GM12878 (cell line): ENCODE data around the gene CD3G. TPM values are rescaled to one million over a fixed set of nuclear protein-coding genes. Genes with fewer than 3 reads are reported as not detected.

Source experiments
- ATAC-seq: fragments of 200-7000 bp; cut with Tn5 transposase; 3 replicates; pipeline ENCODE4 v1.9.1; 2020; ENCODE audit warnings: mild to moderate bottlenecking, moderate library complexity
- BruUV-seq: library from RNA; stranded (reverse); fragments of 400-500 nt; replicated peaks from 2 replicates; lab custom pipeline; 2021; lab: Mats Ljungman, UMichigan
- CTCF ChIA-PET: fragments of 300-600 bp; sonication (Branson Sonifier 250); formaldehyde crosslinking; extraction: SDS; loops from one replicate; lab custom pipeline; 2021; ENCODE audit warnings: inconsistent platforms; lab: Yijun Ruan, JAX
- POLR2A ChIA-PET: fragments of 350-600 bp; formaldehyde crosslinking; extraction: SDS; loops from one replicate; lab custom pipeline; 2021; ENCODE audit warnings: inconsistent platforms; lab: Charles Lee
- RAD21 ChIA-PET: fragments of 300-600 bp; sonication (Branson Sonifier 250); formaldehyde crosslinking; loops from one replicate; lab custom pipeline; 2023; ENCODE audit warnings: antibody characterized with exemption; ENCODE audit not compliant: unreplicated experiment; lab: Charles Lee
- SMC1A ChIA-PET: fragments of 300-600 bp; sonication (Branson Sonifier 250); formaldehyde crosslinking; loops from one replicate; lab custom pipeline; 2023; ENCODE audit not compliant: unreplicated experiment, uncharacterized antibody; lab: Charles Lee
- DNase-seq: peaks from one replicate; pipeline ENCODE4 v3.0.0-alpha.2; 2011; ENCODE audit warnings: low read depth, low spot score
- FAIRE-seq: peaks from 3 replicates; lab custom pipeline; 2011; peaks lifted over from hg19 to GRCh38; lab: Jason Lieb, UNC
- H2AFZ ChIP-seq: 2 replicates; pipeline ENCODE4 v1.6.0; 2011; ENCODE audit warnings: low read depth, low read length, control low read depth; ENCODE audit not compliant: control insufficient read depth
- H3K27ac ChIP-seq: 2 replicates; pipeline ENCODE4 v1.5.1; 2011; ENCODE audit warnings: control low read depth; ENCODE audit not compliant: control insufficient read depth, insufficient read depth
- H3K27me3 ChIP-seq, 2 experiments: replicated peaks in 1 of 2; 2 replicates each; pipeline versions ENCODE4 v1.6.0 to v1.6.1; 2011; ENCODE audit warnings: low read length in 1 of 2; ENCODE audit not compliant: control insufficient read depth in 2 of 2, insufficient read depth in 2 of 2
- H3K36me3 ChIP-seq, 2 experiments: 2 replicates each; pipeline ENCODE4 v1.5.1; 2011; ENCODE audit warnings: low read length in 1 of 2; ENCODE audit not compliant: control insufficient read depth in 2 of 2, insufficient read depth in 2 of 2
- H3K4me1 ChIP-seq: 2 replicates; pipeline ENCODE4 v1.6.1; 2011; ENCODE audit warnings: mild to moderate bottlenecking, low read length, moderate library complexity, mixed read lengths; ENCODE audit not compliant: control insufficient read depth, insufficient read depth
- H3K4me2 ChIP-seq: 2 replicates; pipeline ENCODE4 v1.6.0; 2011; ENCODE audit warnings: control low read depth; ENCODE audit not compliant: control insufficient read depth, insufficient read depth
- H3K4me3 ChIP-seq: fragments of 200-600 bp; sonication (generic); 2 replicates; pipeline ENCODE4 v1.5.1; 2016
- H3K79me2 ChIP-seq: 2 replicates; pipeline ENCODE4 v1.6.0; 2011; ENCODE audit warnings: low read length; ENCODE audit not compliant: control insufficient read depth, insufficient read depth
- H3K9ac ChIP-seq: 2 replicates; pipeline ENCODE4 v1.8.0; 2011; ENCODE audit warnings: low read length, control low read depth, mixed read lengths; ENCODE audit not compliant: control insufficient read depth, insufficient read depth
- H3K9me3 ChIP-seq: replicated peaks from 3 replicates; pipeline ENCODE4 v1.5.1; 2011; ENCODE audit warnings: mild to moderate bottlenecking, low read length; ENCODE audit not compliant: control insufficient read depth, insufficient read depth
- H4K20me1 ChIP-seq: 2 replicates; pipeline ENCODE4 v1.6.0; 2011; ENCODE audit not compliant: control insufficient read depth, insufficient read depth
- ASH2L ChIP-seq: fragments of 300-600, 200-600 bp; sonication (generic); IDR thresholded peaks from 2 replicates; pipeline ENCODE4 v1.6.1; 2017; ENCODE audit warnings: low read depth, mild to moderate bottlenecking, borderline replicate concordance
- ATF2 ChIP-seq: IDR thresholded peaks from 2 replicates; pipeline ENCODE4 v1.6.1; 2012; ENCODE audit warnings: low read length, inconsistent platforms
- BRCA1 ChIP-seq: IDR thresholded peaks from 2 replicates; pipeline ENCODE4 v1.6.1; 2011; ENCODE audit warnings: low read depth, low read length, improper control_type of control experiment
- CREB1 ChIP-seq: IDR thresholded peaks from 2 replicates; pipeline ENCODE4 v1.6.1; 2012; ENCODE audit warnings: low read depth, mild to moderate bottlenecking, inconsistent platforms
- RBBP5 ChIP-seq: fragments of 200-600 bp; sonication (generic); conservative IDR thresholded peaks from 2 replicates; pipeline ENCODE4 v1.6.1; 2016
- WGBS: methylation state at CpG from one replicate; pipeline ENCODE4 v1.1.6; 2016; ENCODE audit warnings: low lambda C conversion rate; ENCODE audit not compliant: insufficient replicate concordance, insufficient coverage; ENCODE audit errors: missing lambda C conversion rate; 5-methylcytosine and 5-hydroxymethylcytosine counted together
- in situ Hi-C: fragments of 300-500 bp; cut with MboI; formaldehyde crosslinking; loops from 9 replicates; pipeline ENCODE4 v1.14.3; 2018; ENCODE audit warnings: mixed read lengths
- intact Hi-C: fragments of 100-400 bp; cut with micrococcal nuclease; formaldehyde crosslinking; loops from one replicate; pipeline ENCODE4 v1.14.2; 2022; ENCODE audit not compliant: unreplicated experiment
- polyA plus RNA-seq, 11 experiments: library from polyadenylated mRNA; depleted of rRNA in 4 of 11; unstranded in 6 of 11; stranded (reverse) in 5 of 11; fragments of >200 nt; fragmentation: Nextera tagmentation in 4 of 11; fragmentation: Illumina TruSeq in 1 of 11; extraction: Ambion mirVana in 4 of 11; extraction: Trizol in 1 of 11; gene quantifications; 1 replicate in 1 of 11; 2 replicates in 10 of 11; pipeline versions ENCODE4 v1.2.1 to v1.2.3, GENCODE V29; 2011 to 2016; ENCODE audit warnings: inconsistent platforms in 2 of 11, missing spikeins in 2 of 11, low read depth in 1 of 11
- total RNA-seq, 4 experiments: library from RNA; depleted of rRNA in 3 of 4; stranded (reverse); fragments of >200 nt in 3 of 4; fragmentation: Illumina TruSeq in 1 of 4; extraction: Trizol in 1 of 4; gene quantifications; 2 replicates each; pipeline versions ENCODE4 v1.2.1 to v1.2.3, GENCODE V29; 2013 to 2021

CD3G gene
- total and polyA plus RNA-seq, 10 of the 15 experiments (the other 5 are each of a cell fraction or from before 2014, with no cell fraction given): 0.10 to 0.16 (median 0.13) TPM; not detected in 7

DNA sequence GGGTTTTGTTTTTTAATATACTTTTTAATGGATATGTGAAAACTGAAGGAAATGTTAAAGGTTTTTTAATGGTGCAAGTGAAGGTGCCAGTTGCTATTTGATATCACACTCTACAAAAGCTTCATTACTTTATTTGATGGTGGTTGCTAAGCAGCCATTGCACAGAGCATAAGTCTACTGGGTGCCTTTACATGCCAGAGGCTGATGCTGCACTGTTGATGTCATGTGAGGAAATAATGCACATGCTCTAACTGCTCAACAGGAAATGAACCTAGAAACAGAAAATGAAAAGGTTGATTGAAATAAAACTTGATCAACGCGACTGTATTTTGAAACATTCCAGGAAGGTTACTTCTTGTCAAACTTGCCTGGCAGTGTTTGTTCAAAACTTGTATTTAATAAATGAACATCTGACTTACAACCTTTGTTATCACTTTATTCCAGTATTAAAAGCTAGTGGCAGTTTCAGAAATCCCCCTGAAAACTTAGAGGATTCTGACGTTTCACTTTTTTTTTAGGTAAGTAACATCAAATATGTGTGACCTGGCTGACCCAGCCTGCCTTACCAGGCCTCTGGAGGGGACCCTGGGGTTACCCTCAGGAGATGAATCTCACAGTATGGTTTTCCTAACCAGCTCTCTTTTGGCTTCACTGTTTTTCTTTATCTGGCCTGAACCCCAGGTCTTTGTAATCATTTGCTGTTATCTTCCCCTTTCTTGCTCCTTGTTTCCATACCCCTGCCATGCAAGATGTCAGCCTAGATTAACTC lies 54.8 kb downstream of the CD3G start:
- CTCF ChIA-PET: interaction anchor here (1.1 to 2.8 kb wide), 9 partner anchors 10 to 103 kb away, joined by 3 to 10 read pairs (median 6); no protein-coding TSS in a partner anchor
- peak overlapping the region; percentile 1; the same call in 1 of the 2 replicates for H3K4me2 ChIP-seq

More for the DNA sequence above, 54.8 kb downstream of the CD3G start:
- ChIA-PET POLR2A (interaction anchor here (0.9 kb wide), 1 partner anchor 13 kb away, joined by 3 read pairs; no protein-coding TSS in a partner anchor), RAD21 (interaction anchor here (1.0 to 1.1 kb wide), 2 partner anchors 35 to 89 kb away, joined by 3 to 4 read pairs; no protein-coding TSS in a partner anchor), SMC1A (interaction anchor here (0.9 to 2.6 kb wide), 7 partner anchors 28 to 94 kb away, joined by 3 to 10 read pairs (median 3); no protein-coding TSS in a partner anchor)
- TF ChIP-seq ATF2 (0 out of 2 replicates have a peak, but pooled peaks have one; percentile 15), ASH2L (peak; percentile 60; the same call in 1 of the 2 replicates), RBBP5 (no peak), BRCA1 (no peak), CREB1 (0 out of 2 replicates have a peak, but pooled peaks have one; percentile 22)
- no TSS peak for BruUV-seq
- H3K9ac ChIP-seq: peak overlapping the region; percentile 24; the same call in 1 of the 2 replicates
- H3K27ac ChIP-seq: peak overlapping the region; percentile 41
- no peaks in the 10 kb centered on the region for H3K27me3 ChIP-seq
- no peaks in the 10 kb centered on the region for H3K9me3 ChIP-seq
- intact Hi-C loops (no loop called here), in situ Hi-C loops (loop anchor here (25.0 kb wide), 1 partner anchor 88 kb away; no protein-coding TSS in a partner anchor)
- DNase-seq: no peak
- H3K36me3 ChIP-seq: peaks cover 4 to 14% of the 10 kb centered on the region in 2 experiments
- H3K4me3 ChIP-seq: no peak overlapping the region
- no peak for FAIRE-seq
- 3% methylated on average over 3 of the region's 3 CpGs for WGBS
- no peak overlapping the region for H2AFZ ChIP-seq
- peaks cover 15% of the 10 kb centered on the region; the same call in 1 of the 2 replicates for H3K4me1 ChIP-seq
- H4K20me1 ChIP-seq: no peaks in the 10 kb centered on the region
- ATAC-seq: peak; percentile 62
- H3K79me2 ChIP-seq: peaks cover 35% of the 10 kb centered on the region
